CD8-positive, alpha-beta memory T cell (primary cell): Measurements from ENCODE around the gene NDUFS4. TPM values are rescaled to one million over a fixed set of nuclear protein-coding genes. Genes with fewer than 3 reads are reported as not detected.
A peak's percentile ranks its signal among the peaks of the same experiment; 100 is the strongest.
"Not testable (repeated sequence)": the region's sequence is repeated elsewhere in the genome, so short reads cannot be mapped to it uniquely, and the experiment has no call there.

Experiments used
- CTCF ChIA-PET: fragments of 350-600 bp; sonication (Branson Sonifier 250); formaldehyde crosslinking; loops from one replicate; lab custom pipeline; 2021; ENCODE audit warnings: antibody characterized with exemption; lab: Charles Lee
- POLR2A ChIA-PET: fragments of 350-600 bp; sonication (Branson Sonifier 250); formaldehyde crosslinking; loops from one replicate; lab custom pipeline; 2021; ENCODE audit warnings: antibody characterized with exemption; lab: Charles Lee
- DNase-seq, 5 donors: peaks; one replicate each; pipeline versions ENCODE4 v3.0.0 to v3.0.0-alpha.2; 2020 to 2022; ENCODE audit warnings: mixed read lengths in 1 of 5
- H3K27ac ChIP-seq: one replicate; pipeline ENCODE4 v1.7.0; 2013; ENCODE audit warnings: low read depth, mild to moderate bottlenecking, low read length, moderate library complexity
- H3K27me3 ChIP-seq: 2 replicates; pipeline ENCODE4 v1.7.0; 2013; ENCODE audit warnings: low read length, mild to moderate bottlenecking; ENCODE audit not compliant: insufficient read depth, poor library complexity, severe bottlenecking
- H3K36me3 ChIP-seq: 2 replicates; pipeline ENCODE4 v1.7.0; 2013; ENCODE audit warnings: mild to moderate bottlenecking, low read length, moderate library complexity; ENCODE audit not compliant: insufficient read depth
- H3K4me1 ChIP-seq: 2 replicates; pipeline ENCODE4 v1.7.0; 2013; ENCODE audit warnings: mild to moderate bottlenecking, low read length, moderate library complexity; ENCODE audit not compliant: insufficient read depth
- H3K4me3 ChIP-seq: 2 replicates; pipeline ENCODE4 v1.7.0; 2013; ENCODE audit warnings: mild to moderate bottlenecking, low read length
- H3K9me3 ChIP-seq: 2 replicates; pipeline ENCODE4 v1.7.0; 2013; ENCODE audit warnings: mild to moderate bottlenecking, low read length
- H3K27ac Mint-ChIP-seq, 8 donors: one replicate each; pipeline ENCODE4 v1.8.0; 2020 to 2021; ENCODE audit warnings: mixed read lengths in 8 of 8, mild to moderate bottlenecking in 6 of 8, inconsistent platforms in 3 of 8, moderate library complexity in 3 of 8
- H3K27me3 Mint-ChIP-seq, 2 donors: one replicate each; pipeline ENCODE4 v1.8.0; 2020 to 2021; ENCODE audit warnings: mixed read lengths in 2 of 2, mild to moderate bottlenecking in 1 of 2, moderate library complexity in 1 of 2
- H3K36me3 Mint-ChIP-seq, 3 donors: one replicate each; pipeline ENCODE4 v1.8.0; 2020 to 2021; ENCODE audit warnings: mixed read lengths in 3 of 3, inconsistent platforms in 1 of 3, mild to moderate bottlenecking in 1 of 3
- H3K4me1 Mint-ChIP-seq, 3 donors: one replicate each; pipeline ENCODE4 v1.8.0; 2020 to 2021; ENCODE audit warnings: mixed read lengths in 3 of 3, inconsistent platforms in 1 of 3, mild to moderate bottlenecking in 1 of 3
- H3K4me3 Mint-ChIP-seq, 7 donors: one replicate each; pipeline ENCODE4 v1.8.0; 2020 to 2021; ENCODE audit warnings: mixed read lengths in 7 of 7, mild to moderate bottlenecking in 6 of 7, moderate library complexity in 4 of 7, inconsistent platforms in 2 of 7
- H3K9me3 Mint-ChIP-seq, 5 donors: one replicate each; pipeline ENCODE4 v1.8.0; 2020 to 2022; ENCODE audit warnings: mixed read lengths in 5 of 5, mild to moderate bottlenecking in 3 of 5, moderate library complexity in 2 of 5, inconsistent platforms in 1 of 5
- polyA plus RNA-seq: library from polyadenylated mRNA; unstranded; fragments of 300-500 nt; fragmentation: Illumina TruSeq; gene quantifications from one replicate; pipeline ENCODE4 v1.2.3, GENCODE V29; 2021
- total RNA-seq, 2 experiments: library from RNA; stranded (reverse); gene quantifications; one replicate each; pipeline ENCODE4 v1.2.3, GENCODE V29; 2021

NDUFS4 gene
- total and polyA plus RNA-seq, 3 experiments from 2014 or later = 59.3 to 89.3 (median 61.7) TPM

- H3K36me3 ChIP-seq, H3K27me3 ChIP-seq, CTCF ChIA-PET, POLR2A ChIA-PET, H3K4me3 ChIP-seq, H3K4me1 ChIP-seq, H3K27ac ChIP-seq, H3K27me3 Mint-ChIP-seq, H3K27ac Mint-ChIP-seq, H3K4me3 Mint-ChIP-seq, DNase-seq, H3K9me3 ChIP-seq: not testable (repeated sequence)
- Mint-ChIP-seq H3K9me3 (peaks cover 0 to 18% (median 5%) of the 10 kb centered on the region in 5 donors), H3K36me3 (peaks cover 30 to 68% (median 60%) of the 10 kb centered on the region in 3 donors), H3K4me1 (peaks cover 0 to 10% (median 10%) of the 10 kb centered on the region in 3 donors)
Measured at GRCh38 chr5:53665313-53665712, 104.9 kb downstream of the NDUFS4 start.

- peaks cover 39 to 71% (median 58%) of the 10 kb centered on the region in 3 donors for H3K36me3 Mint-ChIP-seq
Measured at GRCh38 chr5:53667621-53668020, 107.2 kb downstream of the NDUFS4 start.

DNA sequence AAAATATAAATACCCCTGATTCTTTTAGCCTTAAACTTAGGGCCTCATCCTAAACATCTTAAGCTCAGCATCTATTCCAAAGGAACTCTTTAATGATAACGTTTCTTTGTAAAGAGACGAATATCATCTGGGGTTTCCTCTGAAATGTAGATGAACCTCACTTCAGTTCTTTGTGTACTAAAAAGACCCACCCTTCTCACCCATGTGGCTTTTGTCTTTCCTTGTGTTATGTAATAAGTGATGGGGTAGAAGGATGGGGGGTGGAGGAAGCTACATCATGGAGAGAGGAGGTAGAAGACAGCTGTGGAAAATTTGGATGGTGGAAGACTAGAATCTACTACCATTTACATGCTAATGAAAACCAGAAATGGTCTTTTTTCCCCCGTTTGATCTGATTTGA, 111.0 kb downstream of the NDUFS4 start:
- Mint-ChIP-seq H3K4me3 (no peak overlapping the region), H3K36me3 (peaks cover 33 to 53% (median 49%) of the 10 kb centered on the region in 3 donors), H3K9me3 (no peaks in the 10 kb centered on the region), H3K4me1 (peaks cover 0 to 4% (median 0%) of the 10 kb centered on the region in 3 donors), H3K27me3 (no peaks in the 10 kb centered on the region), H3K27ac (peak overlapping the region in 1 of 8 donors; percentile 32)
- POLR2A ChIA-PET = no interaction called here
- Histone ChIP-seq H3K9me3 (no peaks in the 10 kb centered on the region), H3K4me3 (no peak overlapping the region), H3K27me3 (no peaks in the 10 kb centered on the region), H3K36me3 (no peaks in the 10 kb centered on the region), H3K4me1 (no peaks in the 10 kb centered on the region), H3K27ac (no peak overlapping the region)
- CTCF ChIA-PET = no interaction called here
- no peak for DNase-seq

More at GRCh38 chr5:53667621-53668020, 107.2 kb downstream of the NDUFS4 start:
- Histone ChIP-seq H3K27ac (no peak overlapping the region), H3K27me3 (no peaks in the 10 kb centered on the region), H3K36me3 (peaks cover 4% of the 10 kb centered on the region), H3K4me1 (no peaks in the 10 kb centered on the region), H3K4me3 (no peak overlapping the region), H3K9me3 (no peaks in the 10 kb centered on the region)
- Mint-ChIP-seq H3K4me3 (no peak overlapping the region), H3K27me3 (no peaks in the 10 kb centered on the region), H3K27ac (peak overlapping the region in 1 of 8 donors; percentile 35), H3K4me1 (peaks cover 0 to 10% (median 10%) of the 10 kb centered on the region in 3 donors), H3K9me3 (peaks cover 0 to 12% (median 5%) of the 10 kb centered on the region in 5 donors)
- ChIA-PET CTCF (no interaction called here), POLR2A (no interaction called here)
- DNase-seq = no peak

DNA sequence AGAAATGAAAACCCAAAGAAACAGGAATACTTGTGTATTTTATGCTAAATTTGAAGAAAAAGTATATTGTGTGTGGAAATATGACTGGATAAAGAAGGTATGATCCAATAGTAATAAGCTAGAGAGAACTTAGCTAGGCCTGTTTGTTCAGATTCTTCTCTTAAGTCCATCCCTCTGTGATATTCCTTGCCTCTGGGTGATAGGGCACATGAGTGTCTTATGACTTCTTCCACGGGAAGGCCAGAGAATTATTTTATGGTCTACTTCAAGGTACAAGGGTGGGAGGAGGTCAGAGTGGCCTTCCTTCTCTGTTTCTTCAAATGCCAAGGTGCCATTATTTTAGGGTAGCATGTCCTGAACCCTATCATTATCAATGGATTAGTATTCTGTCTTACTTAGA, 113.7 kb downstream of the NDUFS4 start:
- no peaks in the 10 kb centered on the region for H3K9me3 ChIP-seq
- H3K27me3 ChIP-seq = no peaks in the 10 kb centered on the region
- no peaks in the 10 kb centered on the region for H3K27me3 Mint-ChIP-seq
- H3K4me1 ChIP-seq = no peaks in the 10 kb centered on the region
- no peak for DNase-seq
- H3K36me3 ChIP-seq = no peaks in the 10 kb centered on the region
- H3K4me3 Mint-ChIP-seq = no peak overlapping the region
- POLR2A ChIA-PET = no interaction called here
- no peak overlapping the region for H3K27ac Mint-ChIP-seq
- H3K4me1 Mint-ChIP-seq = peaks cover 0 to 4% (median 0%) of the 10 kb centered on the region in 3 donors
- no peak overlapping the region for H3K4me3 ChIP-seq
- H3K36me3 Mint-ChIP-seq = peaks cover 39 to 65% (median 60%) of the 10 kb centered on the region in 3 donors
- peaks cover 0 to 6% (median 4%) of the 10 kb centered on the region in 5 donors for H3K9me3 Mint-ChIP-seq
- H3K27ac ChIP-seq = no peak overlapping the region
- CTCF ChIA-PET = no interaction called here

DNA sequence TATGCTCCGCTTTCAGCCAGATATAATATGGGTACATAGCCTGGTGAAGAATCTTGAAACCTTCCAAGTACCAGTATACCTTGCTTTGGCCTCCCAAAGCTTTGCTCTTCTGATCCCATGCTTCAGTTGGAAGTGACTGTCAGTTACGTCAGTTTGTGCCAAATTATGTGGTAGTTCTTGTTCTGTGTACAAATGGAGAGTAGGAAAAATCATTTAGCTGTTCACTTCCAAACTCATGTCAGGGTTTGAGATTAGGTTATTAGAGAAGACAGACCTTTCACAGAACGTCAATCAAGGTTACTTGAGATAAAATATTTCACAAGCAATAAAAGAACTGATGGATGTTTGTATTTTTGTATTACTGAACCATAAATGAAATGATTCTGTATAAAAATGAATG, 117.2 kb downstream of the NDUFS4 start:
- Mint-ChIP-seq H3K27ac (no peak overlapping the region), H3K4me3 (no peak overlapping the region), H3K27me3 (no peaks in the 10 kb centered on the region), H3K9me3 (peaks cover 0 to 26% (median 10%) of the 10 kb centered on the region in 5 donors), H3K36me3 (peaks cover 44 to 70% (median 69%) of the 10 kb centered on the region in 3 donors), H3K4me1 (no peaks in the 10 kb centered on the region)
- H3K27me3 ChIP-seq = no peaks in the 10 kb centered on the region
- H3K36me3 ChIP-seq = peaks cover under 1% of the 10 kb centered on the region
- no peak overlapping the region for H3K4me3 ChIP-seq
- no peaks in the 10 kb centered on the region for H3K4me1 ChIP-seq
- H3K27ac ChIP-seq = no peak overlapping the region
- DNase-seq = no peak
- CTCF ChIA-PET = no interaction called here
- no peaks in the 10 kb centered on the region for H3K9me3 ChIP-seq
- POLR2A ChIA-PET = no interaction called here

- DNase-seq = no peak
- Mint-ChIP-seq H3K4me1 (no peaks in the 10 kb centered on the region), H3K27me3 (no peaks in the 10 kb centered on the region), H3K9me3 (peaks cover 0 to 32% (median 15%) of the 10 kb centered on the region in 5 donors), H3K36me3 (peaks cover 52 to 78% (median 75%) of the 10 kb centered on the region in 3 donors), H3K4me3 (no peak overlapping the region), H3K27ac (no peak overlapping the region)
- H3K9me3 ChIP-seq = no peaks in the 10 kb centered on the region
- H3K27ac ChIP-seq = no peak overlapping the region
- no peaks in the 10 kb centered on the region for H3K4me1 ChIP-seq
- H3K4me3 ChIP-seq = no peak overlapping the region
- POLR2A ChIA-PET = no interaction called here
- H3K36me3 ChIP-seq = peaks cover 9% of the 10 kb centered on the region
- H3K27me3 ChIP-seq = no peaks in the 10 kb centered on the region
- CTCF ChIA-PET = no interaction called here
Measured at GRCh38 chr5:53678981-53679660, 118.7 kb downstream of the NDUFS4 start.

DNA sequence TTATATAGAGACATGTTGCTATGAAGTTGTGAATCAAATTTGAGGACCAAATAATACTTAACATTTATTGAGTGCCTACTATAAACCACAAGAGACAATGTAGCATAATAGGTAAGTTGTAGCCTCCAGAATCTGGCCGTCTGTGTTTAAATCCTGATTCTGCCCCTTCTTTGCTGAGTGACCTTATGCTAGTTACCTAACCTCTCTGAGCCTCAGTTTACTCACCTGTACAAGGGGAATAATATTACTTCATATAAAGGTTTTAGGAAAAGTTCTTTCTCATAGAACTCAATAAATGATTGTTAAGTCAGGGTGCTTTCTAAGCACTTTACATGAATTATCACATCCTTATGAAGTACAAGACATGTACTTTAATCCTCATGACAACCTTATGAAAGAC, 120.6 kb downstream of the NDUFS4 start:
- Mint-ChIP-seq H3K27me3 (no peaks in the 10 kb centered on the region), H3K4me1 (no peaks in the 10 kb centered on the region), H3K4me3 (no peak overlapping the region), H3K27ac (no peak overlapping the region), H3K36me3 (peaks cover 50 to 82% (median 80%) of the 10 kb centered on the region in 3 donors), H3K9me3 (peaks cover 8 to 36% (median 24%) of the 10 kb centered on the region in 5 donors)
- Histone ChIP-seq H3K4me1 (no peaks in the 10 kb centered on the region), H3K36me3 (peaks cover 9% of the 10 kb centered on the region), H3K27ac (no peak overlapping the region), H3K9me3 (no peaks in the 10 kb centered on the region), H3K27me3 (no peaks in the 10 kb centered on the region), H3K4me3 (no peak overlapping the region)
- no peak for DNase-seq
- ChIA-PET CTCF (no interaction called here), POLR2A (no interaction called here)

DNA sequence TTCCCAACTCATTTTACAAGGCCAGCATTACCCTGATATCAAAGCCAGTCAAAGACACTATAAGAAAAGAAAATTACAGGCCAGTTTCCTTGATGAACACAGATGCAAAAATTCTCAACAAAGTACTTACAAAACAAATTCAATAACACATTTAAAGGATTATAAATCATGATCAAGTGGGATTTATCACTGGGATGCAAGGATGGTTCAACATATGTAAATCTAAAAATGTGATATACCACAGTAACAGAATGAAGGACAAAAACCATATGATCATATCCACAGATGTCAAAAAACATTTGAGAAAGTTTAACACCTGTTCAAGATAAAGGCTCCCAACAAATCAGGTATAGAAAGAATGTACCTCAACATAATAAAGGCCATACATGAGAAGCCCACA, 130.6 kb downstream of the NDUFS4 start:
- Histone ChIP-seq H3K27ac (no peak overlapping the region), H3K4me3 (no peak overlapping the region), H3K4me1 (no peaks in the 10 kb centered on the region), H3K27me3 (no peaks in the 10 kb centered on the region), H3K9me3 (peaks cover 13% of the 10 kb centered on the region), H3K36me3 (no peaks in the 10 kb centered on the region)
- ChIA-PET CTCF (no interaction called here), POLR2A (no interaction called here)
- no peak overlapping the region for H3K27ac Mint-ChIP-seq
- no peaks in the 10 kb centered on the region for H3K27me3 Mint-ChIP-seq
- DNase-seq = no peak
- H3K4me3 Mint-ChIP-seq = no peak overlapping the region
- peaks cover 2 to 16% (median 9%) of the 10 kb centered on the region in 3 donors for H3K36me3 Mint-ChIP-seq
- H3K4me1 Mint-ChIP-seq = no peaks in the 10 kb centered on the region
- peaks cover 49 to 76% (median 72%) of the 10 kb centered on the region in 5 donors for H3K9me3 Mint-ChIP-seq
